Hepatocyte (in vitro differentiated cells): ENCODE results near the gene ITPA.

Experiments
- CTCF ChIP-seq: fragments of 200-600 bp; sonication (generic); IDR thresholded peaks from 2 replicates; pipeline ENCODE4 v1.5.1; 2016; ENCODE audit warnings: antibody characterized with exemption, mild to moderate bottlenecking; ENCODE audit not compliant: poor library complexity
- EZH2 ChIP-seq: fragments of 200-600 bp; sonication (generic); IDR thresholded peaks from 2 replicates; pipeline ENCODE4 v1.6.1; 2016; ENCODE audit warnings: antibody characterized with exemption, mild to moderate bottlenecking, borderline replicate concordance
- EZH2phosphoT487 ChIP-seq: fragments of 200-600 bp; sonication (generic); IDR thresholded peaks from one replicate; pipeline ENCODE4 v1.6.1; 2018; ENCODE audit warnings: antibody characterized with exemption, mild to moderate bottlenecking, low read depth, moderate library complexity; ENCODE audit not compliant: unreplicated experiment, severe bottlenecking

- TF ChIP-seq CTCF (no peak), EZH2 (no peak), EZH2phosphoT487 (no peak)
These were observed 22.7 kb downstream of the ITPA start for GRCh38 chr20:3231889-3232588.
